Tibial artery (tissue), 4 donors: ENCODE measurements around the gene FOXO3.

Experiments
- DNase-seq, 2 donors: peaks; one replicate each; pipeline ENCODE4 v3.0.0-alpha.2; 2019
- H3K27ac ChIP-seq, 2 donors: fragments of 200-600 bp; sonication (generic) in 1 of 2; 1 replicate in 1 of 2; 2 replicates in 1 of 2; pipeline ENCODE4 v1.5.1; 2018 to 2019; ENCODE audit warnings: mild to moderate bottlenecking in 1 of 2
- H3K27me3 ChIP-seq, 2 donors: fragments of 200-600 bp; sonication (generic) in 1 of 2; one replicate each; pipeline versions ENCODE4 v1.5.1 to v1.6.0; 2016 to 2019
- H3K36me3 ChIP-seq, 3 donors: fragments of 200-600 bp; sonication (generic) in 2 of 3; one replicate each; pipeline ENCODE4 v1.5.1; 2016 to 2019; ENCODE audit warnings: mild to moderate bottlenecking in 2 of 3
- H3K4me1 ChIP-seq, 4 donors: fragments of 200-600 bp; sonication (generic) in 2 of 4; 1 replicate in 3 of 4; 2 replicates in 1 of 4; pipeline ENCODE4 v1.5.1; 2016 to 2019
- H3K4me3 ChIP-seq, 2 donors: fragments of 200-600 bp; sonication (generic) in 1 of 2; 1 replicate in 1 of 2; 2 replicates in 1 of 2; pipeline ENCODE4 v1.5.1; 2018 to 2019; ENCODE audit warnings: mild to moderate bottlenecking in 2 of 2
- H3K9me3 ChIP-seq, 3 donors: fragments of 200-600 bp; sonication (generic) in 1 of 3; one replicate each; pipeline ENCODE4 v1.5.1; 2016 to 2019
- intact Hi-C: fragments of 100-400 bp; cut with DNase I; formaldehyde crosslinking; loops from one replicate; pipeline ENCODE4 v1.15.0; 2023; ENCODE audit warnings: low total_unique reads
- TF ChIP-seq, protein P1 (sequence below), 2 experiments: fragments of 200-600 bp in 1 of 2; fragments of 450-650 bp in 1 of 2; IDR thresholded peaks; one replicate each; pipeline ENCODE4 v1.5.1; 2017 to 2019; ENCODE audit warnings: antibody characterized with exemption in 2 of 2, mild to moderate bottlenecking in 1 of 2, moderate library complexity in 1 of 2

The FOXO3 gene

GRCh38 chr6:108711826-108712225 lies 151.1 kb downstream of the FOXO3 start:
- intact Hi-C loops, result no loop called here
- peaks cover 0 to 58% (median 37%) of the 10 kb centered on the region in 4 donors for H3K4me1 ChIP-seq
- no peaks in the 10 kb centered on the region for H3K27me3 ChIP-seq
- no peaks in the 10 kb centered on the region for H3K36me3 ChIP-seq
- no peak overlapping the region for H3K27ac ChIP-seq
- no peaks in the 10 kb centered on the region for H3K9me3 ChIP-seq
- H3K4me3 ChIP-seq, result no peak overlapping the region
- DNase-seq, result no peak
- TF ChIP-seq, protein P1, sequence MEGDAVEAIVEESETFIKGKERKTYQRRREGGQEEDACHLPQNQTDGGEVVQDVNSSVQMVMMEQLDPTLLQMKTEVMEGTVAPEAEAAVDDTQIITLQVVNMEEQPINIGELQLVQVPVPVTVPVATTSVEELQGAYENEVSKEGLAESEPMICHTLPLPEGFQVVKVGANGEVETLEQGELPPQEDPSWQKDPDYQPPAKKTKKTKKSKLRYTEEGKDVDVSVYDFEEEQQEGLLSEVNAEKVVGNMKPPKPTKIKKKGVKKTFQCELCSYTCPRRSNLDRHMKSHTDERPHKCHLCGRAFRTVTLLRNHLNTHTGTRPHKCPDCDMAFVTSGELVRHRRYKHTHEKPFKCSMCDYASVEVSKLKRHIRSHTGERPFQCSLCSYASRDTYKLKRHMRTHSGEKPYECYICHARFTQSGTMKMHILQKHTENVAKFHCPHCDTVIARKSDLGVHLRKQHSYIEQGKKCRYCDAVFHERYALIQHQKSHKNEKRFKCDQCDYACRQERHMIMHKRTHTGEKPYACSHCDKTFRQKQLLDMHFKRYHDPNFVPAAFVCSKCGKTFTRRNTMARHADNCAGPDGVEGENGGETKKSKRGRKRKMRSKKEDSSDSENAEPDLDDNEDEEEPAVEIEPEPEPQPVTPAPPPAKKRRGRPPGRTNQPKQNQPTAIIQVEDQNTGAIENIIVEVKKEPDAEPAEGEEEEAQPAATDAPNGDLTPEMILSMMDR (IDR thresholded peaks at IDR 0.05), result no peak

- no peaks in the 10 kb centered on the region for H3K36me3 ChIP-seq
- H3K4me3 ChIP-seq, result no peak overlapping the region
Measured at GRCh38 chr6:108712946-108713345, 152.2 kb downstream of the FOXO3 start.

GRCh38 chr6:108714101-108714765 lies 153.5 kb downstream of the FOXO3 start:
- no peak overlapping the region for H3K4me3 ChIP-seq
- intact Hi-C loops, result no loop called here
- H3K27me3 ChIP-seq, result no peaks in the 10 kb centered on the region
- H3K27ac ChIP-seq, result no peak overlapping the region
- TF ChIP-seq, protein P1 (IDR thresholded peaks at IDR 0.05), result no peak
- H3K9me3 ChIP-seq, result no peaks in the 10 kb centered on the region
- no peaks in the 10 kb centered on the region for H3K36me3 ChIP-seq
- peaks cover 0 to 42% (median 23%) of the 10 kb centered on the region in 4 donors for H3K4me1 ChIP-seq
- peak; percentile 55 to 74 for DNase-seq

More at GRCh38 chr6:108712946-108713345, 152.2 kb downstream of the FOXO3 start:
- intact Hi-C loops, result no loop called here
- H3K27ac ChIP-seq, result no peak overlapping the region
- no peaks in the 10 kb centered on the region for H3K27me3 ChIP-seq
- DNase-seq, result no peak
- TF ChIP-seq, protein P1 (IDR thresholded peaks at IDR 0.05), result no peak
- H3K4me1 ChIP-seq, result peaks cover 0 to 49% (median 30%) of the 10 kb centered on the region in 4 donors
- no peaks in the 10 kb centered on the region for H3K9me3 ChIP-seq

- Histone ChIP-seq H3K27ac (no peak overlapping the region), H3K36me3 (no peaks in the 10 kb centered on the region), H3K27me3 (no peaks in the 10 kb centered on the region), H3K9me3 (no peaks in the 10 kb centered on the region), H3K4me3 (no peak overlapping the region), H3K4me1 (peaks cover 0 to 42% (median 23%) of the 10 kb centered on the region in 4 donors)
- intact Hi-C loops, result no loop called here
- TF ChIP-seq, protein P1 (IDR thresholded peaks at IDR 0.05), result no peak
- DNase-seq, result no peak
Measured at GRCh38 chr6:108714766-108715414, 154.2 kb downstream of the FOXO3 start.

DNA sequence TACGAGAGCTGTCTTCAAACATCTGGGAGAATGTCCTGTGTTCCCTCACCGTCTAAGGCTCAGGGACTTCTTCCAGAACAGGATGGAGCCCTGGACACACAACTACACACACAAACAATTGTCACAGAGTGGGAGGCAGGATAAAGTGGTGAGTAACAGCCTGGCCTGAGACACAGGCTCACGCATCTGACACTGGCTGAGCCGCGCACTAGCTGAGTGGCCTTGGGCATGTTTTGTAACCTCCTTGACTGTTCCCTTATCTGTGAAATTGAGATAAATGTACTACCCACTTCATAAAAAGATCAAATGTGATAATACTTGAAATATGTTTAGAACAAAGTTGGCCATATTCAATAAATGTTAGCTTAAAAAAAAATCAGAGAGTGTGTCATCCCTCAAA lies 155.1 kb downstream of the FOXO3 start:
- H3K9me3 ChIP-seq, result no peaks in the 10 kb centered on the region
- intact Hi-C loops, result no loop called here
- no peak for DNase-seq
- peaks cover 0 to 42% (median 23%) of the 10 kb centered on the region in 4 donors for H3K4me1 ChIP-seq
- H3K27me3 ChIP-seq, result no peaks in the 10 kb centered on the region
- H3K36me3 ChIP-seq, result no peaks in the 10 kb centered on the region
- no peak overlapping the region for H3K4me3 ChIP-seq
- no peak overlapping the region for H3K27ac ChIP-seq
- TF ChIP-seq, protein P1 (IDR thresholded peaks at IDR 0.05), result no peak
